ENCODE measurements around the gene CNGA4. TPM values are rescaled to one million over a fixed set of nuclear protein-coding genes. Genes with fewer than 3 reads are reported as not detected.
"Not testable (repeated sequence)": the region's sequence is repeated elsewhere in the genome, so short reads cannot be mapped to it uniquely, and the experiment has no call there.

CNGA4 gene
- total RNA-seq, 4 donors from 2014 or later: 0.26 to 0.90 (median 0.30) TPM; not detected in 1

GRCh38 chr11:6240139-6240538 is 1.2 kb downstream of the CNGA4 start:
- H3K27ac ChIP-seq: no peak overlapping the region
- H3K27me3 ChIP-seq: no peaks in the 10 kb centered on the region
- intact Hi-C loops (cut with DNase I; ENCODE audit: low total_unique reads): no loop called here

GRCh38 chr11:6240781-6241180 is 1.9 kb downstream of the CNGA4 start:
- Histone ChIP-seq H3K4me1 (no peaks in the 10 kb centered on the region), H3K27me3 (no peaks in the 10 kb centered on the region), H3K36me3 (no peaks in the 10 kb centered on the region), H3K27ac (no peak overlapping the region), H3K4me3 (no peak overlapping the region), H3K9me3 (no peaks in the 10 kb centered on the region)
- DNase-seq: no peak
- intact Hi-C loops (cut with DNase I; ENCODE audit: low total_unique reads): no loop called here
- TF ChIP-seq POLR2A (IDR thresholded peaks at IDR 0.05) (no peak), CTCF (IDR thresholded peaks at IDR 0.05) (no peak)

More at GRCh38 chr11:6240139-6240538, 1.2 kb downstream of the CNGA4 start:
- TF ChIP-seq CTCF (IDR thresholded peaks at IDR 0.05) (no peak), POLR2A (IDR thresholded peaks at IDR 0.05) (no peak)
- H3K9me3 ChIP-seq: no peaks in the 10 kb centered on the region
- no peaks in the 10 kb centered on the region for H3K4me1 ChIP-seq
- no peaks in the 10 kb centered on the region for H3K36me3 ChIP-seq
- no peak overlapping the region for H3K4me3 ChIP-seq
- no peak for DNase-seq

- Histone ChIP-seq H3K27me3 (no peaks in the 10 kb centered on the region), H3K36me3 (no peaks in the 10 kb centered on the region), H3K4me1 (no peaks in the 10 kb centered on the region), H3K9me3 (no peaks in the 10 kb centered on the region), H3K4me3 (no peak overlapping the region), H3K27ac (no peak overlapping the region)
- no peak for DNase-seq
- TF ChIP-seq POLR2A (IDR thresholded peaks at IDR 0.05) (no peak), CTCF (IDR thresholded peaks at IDR 0.05) (no peak)
- intact Hi-C loops (cut with DNase I; ENCODE audit: low total_unique reads): no loop called here
These were observed 2.4 kb downstream of the CNGA4 start for GRCh38 chr11:6241316-6241715.

- no peak for DNase-seq
- Histone ChIP-seq H3K4me3 (no peak overlapping the region), H3K27me3 (no peaks in the 10 kb centered on the region), H3K4me1 (no peaks in the 10 kb centered on the region), H3K9me3 (no peaks in the 10 kb centered on the region), H3K36me3 (no peaks in the 10 kb centered on the region), H3K27ac (no peak overlapping the region)
- intact Hi-C loops (cut with DNase I; ENCODE audit: low total_unique reads): no loop called here
- TF ChIP-seq POLR2A (IDR thresholded peaks at IDR 0.05) (no peak), CTCF (IDR thresholded peaks at IDR 0.05) (no peak)
These were observed 6.6 kb downstream of the CNGA4 start for GRCh38 chr11:6245536-6245935.

- intact Hi-C loops (cut with DNase I; ENCODE audit: low total_unique reads): no loop called here
These were observed 9.4 kb downstream of the CNGA4 start for GRCh38 chr11:6248248-6248647.

GRCh38 chr11:6248897-6249296 is 10.0 kb downstream of the CNGA4 start:
- H3K4me1 ChIP-seq; H3K36me3 ChIP-seq; H3K27ac ChIP-seq; intact Hi-C loops (cut with DNase I; ENCODE audit: low total_unique reads); H3K4me3 ChIP-seq; H3K9me3 ChIP-seq; DNase-seq; H3K27me3 ChIP-seq: not testable (repeated sequence)

More at GRCh38 chr11:6248248-6248647, 9.4 kb downstream of the CNGA4 start:
- H3K27me3 ChIP-seq: no peaks in the 10 kb centered on the region
- no peak overlapping the region for H3K27ac ChIP-seq
- H3K9me3 ChIP-seq: no peaks in the 10 kb centered on the region
- no peaks in the 10 kb centered on the region for H3K36me3 ChIP-seq
- DNase-seq: no peak
- no peak for TF ChIP-seq POLR2A (IDR thresholded peaks at IDR 0.05)
- TF ChIP-seq CTCF (IDR thresholded peaks at IDR 0.05): no peak
- no peaks in the 10 kb centered on the region for H3K4me1 ChIP-seq
- no peak overlapping the region for H3K4me3 ChIP-seq

Data from uterus (tissue), 4 donors.